NT2/D1 (cell line): Measurements from ENCODE around the gene RHOF.

Source experiments
- YY1 ChIP-seq: IDR thresholded peaks from 2 replicates; pipeline ENCODE4 v1.6.1; 2011; ENCODE audit not compliant: insufficient read length, insufficient read depth
- ZNF274 ChIP-seq: IDR thresholded peaks from 2 replicates; pipeline ENCODE4 v1.6.1; 2011; ENCODE audit warnings: mild to moderate bottlenecking, low read depth, low read length

GRCh38 chr12:121795034-121795968, 1.8 kb upstream of the RHOF start:
- TF ChIP-seq ZNF274 (no peak), YY1 (no peak)
